Peyer's patch (tissue), 4 donors: ENCODE measurements around the gene CSGALNACT2. TPM values are rescaled to one million over a fixed set of nuclear protein-coding genes. Genes with fewer than 3 reads are reported as not detected.

Experiments used
- DNase-seq, 3 donors: peaks; one replicate each; pipeline ENCODE4 v3.0.0-alpha.2; 2017 to 2019
- H3K27ac ChIP-seq, 4 donors: fragments of 200-600 bp; sonication (generic); one replicate each; pipeline ENCODE4 v1.5.1; 2016 to 2019
- H3K27me3 ChIP-seq, 2 donors: fragments of 200-600 bp; sonication (generic); one replicate each; pipeline ENCODE4 v1.5.1; 2019
- H3K36me3 ChIP-seq, 3 donors: fragments of 200-600 bp; sonication (generic); one replicate each; pipeline ENCODE4 v1.5.1; 2016 to 2019
- H3K4me1 ChIP-seq, 4 donors: fragments of 200-600 bp; sonication (generic); one replicate each; pipeline ENCODE4 v1.5.1; 2016 to 2019
- H3K4me3 ChIP-seq, 4 donors: fragments of 200-600 bp; sonication (generic); 1 replicate in 3 of 4; 2 replicates in 1 of 4; pipeline ENCODE4 v1.5.1; 2016 to 2019; ENCODE audit warnings: mild to moderate bottlenecking in 1 of 4
- H3K9me3 ChIP-seq, 4 donors: fragments of 200-600 bp; sonication (generic); one replicate each; pipeline ENCODE4 v1.5.1; 2016 to 2019; ENCODE audit warnings: mild to moderate bottlenecking in 1 of 4
- CTCF ChIP-seq, 6 experiments: fragments of 450-650 bp in 4 of 6; fragments of 200-600 bp in 2 of 6; sonication (generic) in 1 of 6; IDR thresholded peaks; one replicate each; pipeline ENCODE4 v1.5.1; 2017 to 2019; ENCODE audit warnings: antibody characterized with exemption in 6 of 6, mild to moderate bottlenecking in 3 of 6, moderate library complexity in 1 of 6
- POLR2A ChIP-seq, 2 donors: fragments of 450-650 bp; IDR thresholded peaks; one replicate each; pipeline ENCODE4 v1.5.1; 2017; ENCODE audit warnings: antibody characterized with exemption in 2 of 2, mild to moderate bottlenecking in 2 of 2, moderate library complexity in 2 of 2
- total RNA-seq, 4 donors: library from RNA; depleted of rRNA; stranded (reverse); fragments of >200 nt; gene quantifications; one replicate each; pipeline ENCODE4 v1.1.0, GENCODE V29; 2016

Gene CSGALNACT2
- total RNA-seq, 4 donors from 2014 or later: 5.8 to 24.8 (median 7.9) TPM

DNA sequence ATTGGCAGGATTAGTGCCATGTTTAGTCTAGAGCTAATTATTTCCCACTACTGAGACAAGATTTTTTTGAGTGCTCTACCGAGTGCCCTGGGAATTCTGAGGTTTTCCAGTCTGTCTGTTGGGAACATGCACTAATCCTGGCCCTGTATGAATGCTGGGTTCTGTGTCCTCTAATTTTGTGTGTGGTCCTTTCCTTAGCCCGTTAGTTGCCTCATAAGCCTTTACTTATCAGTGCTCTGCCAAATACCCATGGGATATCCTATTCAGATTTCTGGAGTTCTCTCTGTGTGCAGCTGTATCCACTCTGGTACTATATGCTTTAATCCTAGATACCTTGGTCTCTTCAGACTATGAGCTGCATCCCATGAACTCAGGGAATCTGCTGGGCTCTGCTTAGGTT, 13.1 kb downstream of the CSGALNACT2 start:
- Histone ChIP-seq H3K9me3 (no peaks in the 10 kb centered on the region), H3K27ac (no peak overlapping the region), H3K4me3 (no peak overlapping the region), H3K4me1 (no peaks in the 10 kb centered on the region), H3K36me3 (no peaks in the 10 kb centered on the region), H3K27me3 (no peaks in the 10 kb centered on the region)
- no peak for DNase-seq
- no peak for TF ChIP-seq POLR2A (IDR thresholded peaks at IDR 0.05)
- no peak for TF ChIP-seq CTCF (IDR thresholded peaks at IDR 0.05)

- Histone ChIP-seq H3K36me3 (no peaks in the 10 kb centered on the region), H3K9me3 (no peaks in the 10 kb centered on the region), H3K27me3 (no peaks in the 10 kb centered on the region), H3K4me3 (no peak overlapping the region), H3K27ac (no peak overlapping the region), H3K4me1 (no peaks in the 10 kb centered on the region)
- TF ChIP-seq POLR2A (IDR thresholded peaks at IDR 0.05) (no peak), CTCF (IDR thresholded peaks at IDR 0.05) (no peak)
- DNase-seq: no peak
These were observed 15.7 kb downstream of the CSGALNACT2 start for GRCh38 chr10:43153901-43154300.

DNA sequence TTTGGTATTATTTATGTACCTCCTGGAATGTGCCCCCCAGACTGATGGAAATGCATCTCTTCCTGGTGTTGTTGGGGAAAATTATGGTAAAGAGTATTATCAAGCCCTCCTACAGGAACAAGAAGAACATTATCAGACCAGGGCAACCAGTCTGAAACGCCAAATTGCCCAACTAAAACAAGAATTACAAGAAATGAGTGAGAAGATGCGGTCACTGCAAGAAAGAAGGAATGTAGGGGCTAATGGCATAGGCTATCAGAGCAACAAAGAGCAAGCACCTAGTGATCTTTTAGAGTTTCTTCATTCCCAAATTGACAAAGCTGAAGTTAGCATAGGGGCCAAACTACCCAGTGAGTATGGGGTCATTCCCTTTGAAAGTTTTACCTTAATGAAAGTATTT, 17.0 kb downstream of the CSGALNACT2 start:
- DNase-seq: no peak
- H3K4me1 ChIP-seq: no peaks in the 10 kb centered on the region
- no peaks in the 10 kb centered on the region for H3K9me3 ChIP-seq
- H3K36me3 ChIP-seq: no peaks in the 10 kb centered on the region
- no peaks in the 10 kb centered on the region for H3K27me3 ChIP-seq
- TF ChIP-seq CTCF (IDR thresholded peaks at IDR 0.05): no peak
- TF ChIP-seq POLR2A (IDR thresholded peaks at IDR 0.05): no peak
- H3K27ac ChIP-seq: no peak overlapping the region
- H3K4me3 ChIP-seq: no peak overlapping the region

GRCh38 chr10:43155741-43156140, 17.5 kb downstream of the CSGALNACT2 start:
- no peaks in the 10 kb centered on the region for H3K4me1 ChIP-seq
- no peaks in the 10 kb centered on the region for H3K27me3 ChIP-seq

DNA sequence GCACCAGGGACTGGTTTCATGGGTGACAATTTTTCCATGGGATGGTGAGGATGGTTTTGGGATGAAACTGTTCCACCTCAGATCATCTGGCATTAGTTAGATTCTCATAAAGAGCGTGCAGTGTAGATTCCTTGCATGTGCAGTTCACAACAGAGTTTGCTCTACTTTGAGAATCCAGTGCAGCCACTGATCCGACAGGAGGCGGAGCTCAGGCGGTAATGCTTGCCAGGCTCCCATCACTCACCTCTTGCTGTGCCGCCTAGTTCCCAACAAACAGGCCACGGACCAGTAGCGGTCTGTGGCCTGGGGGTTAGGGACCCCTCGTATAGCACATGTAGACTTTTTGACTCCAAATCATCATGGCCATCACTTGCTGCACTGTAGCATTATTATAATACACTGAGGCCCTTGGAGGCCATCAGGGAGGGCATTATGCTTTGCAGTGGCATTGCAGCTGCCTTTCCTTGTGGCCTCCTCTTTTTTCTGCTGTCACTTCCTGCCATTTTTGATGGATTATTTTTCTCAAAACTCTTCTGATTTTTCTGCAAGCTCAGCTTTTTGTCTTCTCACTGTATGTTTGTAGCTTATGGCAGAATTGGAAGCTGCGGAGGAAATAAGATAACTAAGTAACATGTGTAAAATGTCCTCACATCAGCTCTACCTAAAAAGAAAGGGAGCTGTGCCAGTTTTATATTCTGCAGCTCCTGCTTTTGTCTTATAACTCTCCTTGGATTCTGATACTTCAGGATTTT, 18.5 kb downstream of the CSGALNACT2 start:
- H3K27ac ChIP-seq: no peak overlapping the region
- DNase-seq: no peak
- H3K9me3 ChIP-seq: no peaks in the 10 kb centered on the region
- peaks cover 0 to 5% (median 0%) of the 10 kb centered on the region in 3 donors for H3K36me3 ChIP-seq
- no peaks in the 10 kb centered on the region for H3K4me1 ChIP-seq
- H3K4me3 ChIP-seq: no peak overlapping the region
- TF ChIP-seq POLR2A (IDR thresholded peaks at IDR 0.05) (no peak), CTCF (IDR thresholded peaks at IDR 0.05) (no peak)
- no peaks in the 10 kb centered on the region for H3K27me3 ChIP-seq

More at GRCh38 chr10:43155741-43156140, 17.5 kb downstream of the CSGALNACT2 start:
- no peaks in the 10 kb centered on the region for H3K9me3 ChIP-seq
- no peak overlapping the region for H3K4me3 ChIP-seq
- DNase-seq: no peak
- TF ChIP-seq POLR2A (IDR thresholded peaks at IDR 0.05) (no peak), CTCF (IDR thresholded peaks at IDR 0.05) (no peak)
- no peak overlapping the region for H3K27ac ChIP-seq
- H3K36me3 ChIP-seq: no peaks in the 10 kb centered on the region
